Neutrophil (primary cell): ENCODE measurements around the gene FAR1.

ENCODE experiments used
- H3K27ac ChIP-seq: fragments of 200-600 bp; sonication (generic); 2 replicates; pipeline ENCODE4 v1.5.1; 2016; ENCODE audit warnings: mild to moderate bottlenecking, moderate library complexity
- H3K27me3 ChIP-seq: fragments of 200-600 bp; sonication (generic); 2 replicates; pipeline ENCODE4 v1.6.0; 2016; ENCODE audit warnings: mild to moderate bottlenecking
- H3K36me3 ChIP-seq: fragments of 200-600 bp; sonication (generic); 2 replicates; pipeline ENCODE4 v1.5.1; 2017
- H3K4me1 ChIP-seq, 2 experiments: fragments of 200-600 bp in 1 of 2; sonication (generic) in 1 of 2; 1 replicate in 1 of 2; 2 replicates in 1 of 2; pipeline versions ENCODE4 v1.5.1 to v1.6.1; 2013 to 2016; ENCODE audit warnings: low read depth in 1 of 2, low read length in 1 of 2, mild to moderate bottlenecking in 1 of 2, moderate library complexity in 1 of 2; ENCODE audit not compliant: control insufficient read depth in 1 of 2, insufficient read depth in 1 of 2
- H3K4me3 ChIP-seq, 2 experiments: fragments of 200-600 bp in 1 of 2; sonication (generic) in 1 of 2; 1 replicate in 1 of 2; 2 replicates in 1 of 2; pipeline ENCODE4 v1.5.1; 2013 to 2016; ENCODE audit warnings: low read depth in 1 of 2, low read length in 1 of 2, mild to moderate bottlenecking in 1 of 2, moderate library complexity in 1 of 2
- H3K9me3 ChIP-seq: fragments of 200-600 bp; sonication (generic); 2 replicates; pipeline ENCODE4 v1.5.1; 2016
- TF ChIP-seq, protein P1 (sequence below): fragments of 200-600 bp; sonication (generic); IDR thresholded peaks from 2 replicates; pipeline ENCODE4 v1.5.1; 2016; ENCODE audit warnings: antibody characterized with exemption

Gene FAR1

GRCh38 chr11:13771151-13771550, 102.7 kb downstream of the FAR1 start:
- Histone ChIP-seq H3K9me3 (no peaks in the 10 kb centered on the region), H3K4me1 (no peaks in the 10 kb centered on the region), H3K27ac (no peak overlapping the region), H3K36me3 (no peaks in the 10 kb centered on the region), H3K27me3 (peaks cover 24% of the 10 kb centered on the region), H3K4me3 (no peak overlapping the region)
- TF ChIP-seq, protein P1, sequence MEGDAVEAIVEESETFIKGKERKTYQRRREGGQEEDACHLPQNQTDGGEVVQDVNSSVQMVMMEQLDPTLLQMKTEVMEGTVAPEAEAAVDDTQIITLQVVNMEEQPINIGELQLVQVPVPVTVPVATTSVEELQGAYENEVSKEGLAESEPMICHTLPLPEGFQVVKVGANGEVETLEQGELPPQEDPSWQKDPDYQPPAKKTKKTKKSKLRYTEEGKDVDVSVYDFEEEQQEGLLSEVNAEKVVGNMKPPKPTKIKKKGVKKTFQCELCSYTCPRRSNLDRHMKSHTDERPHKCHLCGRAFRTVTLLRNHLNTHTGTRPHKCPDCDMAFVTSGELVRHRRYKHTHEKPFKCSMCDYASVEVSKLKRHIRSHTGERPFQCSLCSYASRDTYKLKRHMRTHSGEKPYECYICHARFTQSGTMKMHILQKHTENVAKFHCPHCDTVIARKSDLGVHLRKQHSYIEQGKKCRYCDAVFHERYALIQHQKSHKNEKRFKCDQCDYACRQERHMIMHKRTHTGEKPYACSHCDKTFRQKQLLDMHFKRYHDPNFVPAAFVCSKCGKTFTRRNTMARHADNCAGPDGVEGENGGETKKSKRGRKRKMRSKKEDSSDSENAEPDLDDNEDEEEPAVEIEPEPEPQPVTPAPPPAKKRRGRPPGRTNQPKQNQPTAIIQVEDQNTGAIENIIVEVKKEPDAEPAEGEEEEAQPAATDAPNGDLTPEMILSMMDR: no peak

GRCh38 chr11:13772223-13773046, 104.0 kb downstream of the FAR1 start:
- H3K27ac ChIP-seq: no peak overlapping the region
- H3K9me3 ChIP-seq: no peaks in the 10 kb centered on the region
- TF ChIP-seq, protein P1: no peak
- H3K27me3 ChIP-seq: peaks cover 25% of the 10 kb centered on the region
- H3K4me3 ChIP-seq: no peak overlapping the region
- no peaks in the 10 kb centered on the region for H3K36me3 ChIP-seq
- no peaks in the 10 kb centered on the region for H3K4me1 ChIP-seq

DNA sequence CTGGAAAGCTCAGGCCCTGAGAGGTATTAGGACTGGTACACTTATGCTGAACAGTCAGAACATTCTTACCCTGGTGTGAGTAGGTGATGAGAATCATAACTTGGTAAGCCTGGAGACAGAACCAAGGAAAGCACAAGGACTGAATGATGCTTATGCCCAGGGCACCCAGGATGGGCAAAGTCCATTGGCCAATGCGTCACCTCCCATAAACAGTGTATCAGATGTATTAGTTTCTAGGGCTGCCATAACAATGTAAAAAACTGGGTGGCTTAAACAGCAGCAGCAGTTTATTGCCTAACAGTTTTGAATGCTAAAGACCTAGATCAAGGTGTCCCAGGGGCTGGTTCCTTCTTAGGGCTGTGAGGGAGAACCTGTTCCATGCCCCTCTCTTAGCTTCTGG, 107.0 kb downstream of the FAR1 start:
- TF ChIP-seq, protein P1: no peak
- Histone ChIP-seq H3K9me3 (no peaks in the 10 kb centered on the region), H3K4me3 (no peak overlapping the region), H3K27me3 (peaks cover 25% of the 10 kb centered on the region), H3K36me3 (no peaks in the 10 kb centered on the region), H3K4me1 (no peaks in the 10 kb centered on the region), H3K27ac (no peak overlapping the region)

DNA sequence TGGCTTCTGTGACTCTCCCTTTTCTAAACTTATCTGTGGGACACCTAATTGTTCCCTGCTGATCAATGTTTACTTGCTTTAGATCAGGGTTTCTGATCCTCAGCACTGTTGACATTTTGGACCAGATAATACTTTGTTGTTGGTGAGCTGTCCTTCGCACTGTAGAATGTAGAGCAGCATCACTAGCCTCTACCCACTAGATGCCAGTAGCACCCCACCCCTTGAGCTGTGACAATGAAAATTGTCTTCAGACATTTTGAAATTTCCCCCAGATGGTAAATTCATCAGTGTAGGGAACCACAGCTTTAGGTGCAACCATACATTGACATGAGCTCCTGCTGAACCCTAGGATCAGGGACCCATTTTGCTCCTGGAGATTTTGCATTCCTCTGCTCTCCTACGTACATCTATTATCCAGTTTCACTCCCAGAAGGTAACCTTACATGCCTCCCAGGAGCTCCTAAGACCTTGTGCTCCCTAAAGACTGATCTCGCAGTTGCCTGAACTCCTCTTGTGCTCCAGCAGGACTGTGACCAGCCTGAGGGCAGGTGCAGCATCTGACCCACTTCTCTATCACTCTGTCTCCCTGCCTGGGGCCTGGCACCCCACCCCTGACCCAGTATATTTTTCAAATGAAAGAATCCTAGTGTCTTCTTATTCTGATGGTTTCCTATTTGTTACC, 107.8 kb downstream of the FAR1 start:
- Histone ChIP-seq H3K9me3 (no peaks in the 10 kb centered on the region), H3K27ac (no peak overlapping the region), H3K36me3 (no peaks in the 10 kb centered on the region), H3K27me3 (peaks cover 18% of the 10 kb centered on the region), H3K4me3 (no peak overlapping the region), H3K4me1 (no peaks in the 10 kb centered on the region)
- TF ChIP-seq, protein P1: no peak

DNA sequence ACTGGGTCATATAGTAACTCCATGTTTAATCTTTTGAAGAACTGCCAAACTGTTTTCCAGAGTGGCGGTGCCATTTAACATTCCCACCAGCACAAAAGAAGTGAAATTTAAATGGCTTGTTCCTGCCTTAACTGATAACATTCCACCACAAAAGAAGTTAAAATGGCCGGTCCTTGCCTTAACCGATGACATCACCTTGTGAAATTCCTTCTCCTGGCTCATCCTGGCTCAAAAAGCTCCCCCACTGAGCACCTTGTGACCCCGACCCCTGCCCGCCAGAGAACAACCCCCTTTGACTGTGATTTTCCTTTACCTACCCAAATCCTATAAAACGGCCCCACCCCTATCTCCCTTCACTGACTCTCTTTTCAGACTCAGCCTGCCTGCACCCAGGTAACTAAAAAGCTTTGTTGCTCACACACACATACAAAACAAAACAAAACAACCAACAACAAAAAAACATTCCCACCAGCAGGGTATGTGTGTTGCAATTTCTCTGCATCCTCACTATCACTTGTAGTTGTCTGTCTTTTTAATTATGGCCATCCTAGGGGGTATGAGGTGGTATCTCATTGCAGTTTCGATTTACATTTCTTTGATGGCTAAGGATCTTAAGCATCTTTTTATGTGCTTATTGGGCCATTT, 109.0 kb downstream of the FAR1 start:
- TF ChIP-seq, protein P1: no peak
- no peaks in the 10 kb centered on the region for H3K36me3 ChIP-seq
- no peaks in the 10 kb centered on the region for H3K4me1 ChIP-seq
- H3K9me3 ChIP-seq: no peaks in the 10 kb centered on the region
- no peak overlapping the region for H3K27ac ChIP-seq
- no peak overlapping the region for H3K4me3 ChIP-seq
- H3K27me3 ChIP-seq: peaks cover 15% of the 10 kb centered on the region
